ENCODE measurements around the gene PTMS. TPM values are rescaled to one million over a fixed set of nuclear protein-coding genes. Genes with fewer than 3 reads are reported as not detected.

Gene PTMS
- total and polyA plus RNA-seq, 2 of the 13 experiments (the other 11 are each of a cell fraction or from before 2014, with no cell fraction given), result 40.5 to 82.4 TPM

- TF ChIP-seq, protein P1, sequence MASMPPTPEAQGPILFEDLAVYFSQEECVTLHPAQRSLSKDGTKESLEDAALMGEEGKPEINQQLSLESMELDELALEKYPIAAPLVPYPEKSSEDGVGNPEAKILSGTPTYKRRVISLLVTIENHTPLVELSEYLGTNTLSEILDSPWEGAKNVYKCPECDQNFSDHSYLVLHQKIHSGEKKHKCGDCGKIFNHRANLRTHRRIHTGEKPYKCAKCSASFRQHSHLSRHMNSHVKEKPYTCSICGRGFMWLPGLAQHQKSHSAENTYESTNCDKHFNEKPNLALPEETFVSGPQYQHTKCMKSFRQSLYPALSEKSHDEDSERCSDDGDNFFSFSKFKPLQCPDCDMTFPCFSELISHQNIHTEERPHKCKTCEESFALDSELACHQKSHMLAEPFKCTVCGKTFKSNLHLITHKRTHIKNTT (CRISPR knock-in tag; IDR thresholded peaks at IDR 0.05), result no peak
- TF ChIP-seq, protein P2, sequence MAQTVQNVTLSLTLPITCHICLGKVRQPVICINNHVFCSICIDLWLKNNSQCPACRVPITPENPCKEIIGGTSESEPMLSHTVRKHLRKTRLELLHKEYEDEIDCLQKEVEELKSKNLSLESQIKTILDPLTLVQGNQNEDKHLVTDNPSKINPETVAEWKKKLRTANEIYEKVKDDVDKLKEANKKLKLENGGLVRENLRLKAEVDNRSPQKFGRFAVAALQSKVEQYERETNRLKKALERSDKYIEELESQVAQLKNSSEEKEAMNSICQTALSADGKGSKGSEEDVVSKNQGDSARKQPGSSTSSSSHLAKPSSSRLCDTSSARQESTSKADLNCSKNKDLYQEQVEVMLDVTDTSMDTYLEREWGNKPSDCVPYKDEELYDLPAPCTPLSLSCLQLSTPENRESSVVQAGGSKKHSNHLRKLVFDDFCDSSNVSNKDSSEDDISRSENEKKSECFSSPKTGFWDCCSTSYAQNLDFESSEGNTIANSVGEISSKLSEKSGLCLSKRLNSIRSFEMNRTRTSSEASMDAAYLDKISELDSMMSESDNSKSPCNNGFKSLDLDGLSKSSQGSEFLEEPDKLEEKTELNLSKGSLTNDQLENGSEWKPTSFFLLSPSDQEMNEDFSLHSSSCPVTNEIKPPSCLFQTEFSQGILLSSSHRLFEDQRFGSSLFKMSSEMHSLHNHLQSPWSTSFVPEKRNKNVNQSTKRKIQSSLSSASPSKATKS (CRISPR knock-in tag; IDR thresholded peaks at IDR 0.05), result peak; percentile 81; the same call in 1 of the 2 replicates
- no peak for TF ChIP-seq ZNF253 (CRISPR knock-in tag; IDR thresholded peaks at IDR 0.05; ENCODE audit: borderline replicate concordance)
- no peak for TF ChIP-seq TEF (CRISPR knock-in tag; IDR thresholded peaks at IDR 0.05)
- TF ChIP-seq ZNF746 (CRISPR knock-in tag; IDR thresholded peaks at IDR 0.05), result peak; percentile 75; the same call in 1 of the 2 replicates
- no peak for TF ChIP-seq SNRNP70 (IDR thresholded peaks at IDR 0.05; ENCODE audit: low read depth, low read length)
- TF ChIP-seq ARNT2 (CRISPR knock-in tag; IDR thresholded peaks at IDR 0.05; ENCODE audit: low read depth), result peak; percentile 71; the same call in 1 of the 2 replicates
- peak; percentile 64; the same call in 1 of the 2 replicates for TF ChIP-seq WIZ (CRISPR knock-in tag; IDR thresholded peaks at IDR 0.05)
- no peak for TF ChIP-seq HNRNPK (IDR thresholded peaks at IDR 0.05; ENCODE audit: low read depth, low read length, poor library complexity, severe bottlenecking)
- no peak for TF ChIP-seq U2AF2 (IDR thresholded peaks at IDR 0.05; ENCODE audit: low read depth, low read length)
- no peak; the same call in 1 of the 2 replicates for TF ChIP-seq POGK (CRISPR knock-in tag; conservative IDR thresholded peaks at IDR 0.05)
- TF ChIP-seq, protein P3, sequence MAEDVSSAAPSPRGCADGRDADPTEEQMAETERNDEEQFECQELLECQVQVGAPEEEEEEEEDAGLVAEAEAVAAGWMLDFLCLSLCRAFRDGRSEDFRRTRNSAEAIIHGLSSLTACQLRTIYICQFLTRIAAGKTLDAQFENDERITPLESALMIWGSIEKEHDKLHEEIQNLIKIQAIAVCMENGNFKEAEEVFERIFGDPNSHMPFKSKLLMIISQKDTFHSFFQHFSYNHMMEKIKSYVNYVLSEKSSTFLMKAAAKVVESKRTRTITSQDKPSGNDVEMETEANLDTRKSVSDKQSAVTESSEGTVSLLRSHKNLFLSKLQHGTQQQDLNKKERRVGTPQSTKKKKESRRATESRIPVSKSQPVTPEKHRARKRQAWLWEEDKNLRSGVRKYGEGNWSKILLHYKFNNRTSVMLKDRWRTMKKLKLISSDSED (CRISPR knock-in tag; IDR thresholded peaks at IDR 0.05), result no peak
- TF ChIP-seq MIER2 (CRISPR knock-in tag; IDR thresholded peaks at IDR 0.05), result 0 out of 2 replicates have a peak, but pooled peaks have one; percentile 28
- TF ChIP-seq ZNF574 (CRISPR knock-in tag; IDR thresholded peaks at IDR 0.05), result peak; percentile 28; the same call in 1 of the 2 replicates
- TF ChIP-seq MED1 (CRISPR knock-in tag; IDR thresholded peaks at IDR 0.05), result peak; percentile 83
- TF ChIP-seq ZNF776 (CRISPR knock-in tag; IDR thresholded peaks at IDR 0.05), result no peak
- TF ChIP-seq YY1 (IDR thresholded peaks at IDR 0.05; ENCODE audit: insufficient read depth, insufficient replicate concordance, low read depth, low read length), result no peak
Measured at GRCh38 chr12:6767353-6768319, 1.5 kb downstream of the PTMS start (continued).

Measured in HepG2 (cell line).